Measurements from ENCODE around the gene TUSC2. TPM values are rescaled to one million over a fixed set of nuclear protein-coding genes. Genes with fewer than 3 reads are reported as not detected.
"Not testable (repeated sequence)": the region's sequence is repeated elsewhere in the genome, so short reads cannot be mapped to it uniquely, and the experiment has no call there.

The TUSC2 gene
- total RNA-seq, 1 donor from 2014 or later = 16.7 TPM

GRCh38 chr3:50319894-50320625 lies 8.0 kb downstream of the TUSC2 start:
- FAIRE-seq = no peak
- no peak for DNase-seq (ENCODE audit: low spot score in 2 of 2)

GRCh38 chr3:50319181-50319893 lies 8.7 kb downstream of the TUSC2 start:
- DNase-seq (ENCODE audit: low spot score in 2 of 2) (no peak), FAIRE-seq (no peak)

- no peak for DNase-seq (ENCODE audit: low spot score in 2 of 2)
- FAIRE-seq = no peak
Measured at GRCh38 chr3:50318615-50319014, 9.4 kb downstream of the TUSC2 start.

- DNase-seq (ENCODE audit: low spot score in 2 of 2) = no peak
- no peak for FAIRE-seq
Measured at GRCh38 chr3:50318163-50318562, 9.9 kb downstream of the TUSC2 start.

DNA sequence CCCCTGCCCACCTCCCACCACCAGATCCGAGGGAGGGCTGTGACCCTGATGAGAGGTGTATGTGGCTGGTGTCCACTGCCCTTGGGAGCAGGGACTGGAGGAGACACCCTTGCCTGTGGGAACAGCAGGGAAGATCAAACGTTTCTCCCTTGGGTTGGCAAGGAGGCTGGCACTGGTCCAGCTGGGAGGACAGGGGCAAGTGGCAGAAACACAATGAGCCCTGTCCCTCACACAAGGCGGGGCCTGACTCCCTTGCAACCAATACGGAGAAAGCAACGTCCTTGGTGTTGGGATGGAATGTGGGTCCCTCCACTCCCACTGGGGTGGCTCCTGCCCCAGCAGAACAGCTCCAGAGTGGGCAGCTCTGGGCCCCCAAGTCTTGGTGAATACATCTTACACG lies 10.7 kb downstream of the TUSC2 start:
- DNase-seq (ENCODE audit: low spot score in 2 of 2) = no peak
- FAIRE-seq = no peak

- FAIRE-seq = no peak
Measured at GRCh38 chr3:50316657-50317242, 11.3 kb downstream of the TUSC2 start.

DNA sequence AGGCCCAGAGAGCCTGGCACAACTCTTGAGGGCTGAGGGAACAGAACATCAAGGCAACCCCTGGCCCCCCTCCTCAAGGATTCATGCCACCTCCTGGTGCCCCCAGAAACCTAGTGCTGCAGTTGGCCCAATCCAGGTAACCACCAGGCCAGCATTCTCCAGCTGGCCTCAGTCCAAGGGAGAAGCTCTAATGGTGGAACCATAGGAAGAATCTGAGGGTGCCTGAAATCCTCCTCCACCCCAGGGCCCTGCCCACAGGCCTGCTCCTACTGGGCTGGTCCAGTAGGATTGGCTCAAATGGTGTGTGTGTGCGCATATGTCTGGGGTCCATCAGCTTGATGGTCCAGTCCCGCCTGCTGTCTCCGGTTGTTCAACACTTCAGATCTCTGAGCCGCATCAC lies 13.2 kb downstream of the TUSC2 start:
- DNase-seq (ENCODE audit: low spot score in 2 of 2) (no peak), FAIRE-seq (no peak)

More at GRCh38 chr3:50316657-50317242, 11.3 kb downstream of the TUSC2 start:
- no peak for DNase-seq (ENCODE audit: low spot score in 2 of 2)

DNA sequence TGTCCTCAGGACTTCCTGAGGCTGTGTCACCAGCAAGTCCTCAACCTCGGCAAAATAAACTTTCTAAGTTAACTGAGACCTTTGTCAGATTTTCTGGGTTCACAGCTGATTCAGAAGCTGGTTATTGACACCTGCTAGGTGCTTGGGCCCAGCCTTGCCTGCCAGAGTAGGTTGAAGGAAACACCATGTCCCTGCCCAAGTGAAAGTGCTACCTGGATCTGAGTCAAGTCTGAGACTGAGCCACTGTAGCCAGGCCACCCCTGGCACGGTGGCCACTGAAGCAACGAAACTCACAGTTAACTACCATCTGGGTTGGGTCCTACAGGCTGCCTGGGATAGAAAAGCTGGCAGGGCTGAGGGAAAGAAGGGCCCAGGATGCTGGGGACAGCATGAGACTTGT lies 13.7 kb downstream of the TUSC2 start:
- DNase-seq (ENCODE audit: low spot score in 2 of 2) (no peak), FAIRE-seq (no peak)

DNA sequence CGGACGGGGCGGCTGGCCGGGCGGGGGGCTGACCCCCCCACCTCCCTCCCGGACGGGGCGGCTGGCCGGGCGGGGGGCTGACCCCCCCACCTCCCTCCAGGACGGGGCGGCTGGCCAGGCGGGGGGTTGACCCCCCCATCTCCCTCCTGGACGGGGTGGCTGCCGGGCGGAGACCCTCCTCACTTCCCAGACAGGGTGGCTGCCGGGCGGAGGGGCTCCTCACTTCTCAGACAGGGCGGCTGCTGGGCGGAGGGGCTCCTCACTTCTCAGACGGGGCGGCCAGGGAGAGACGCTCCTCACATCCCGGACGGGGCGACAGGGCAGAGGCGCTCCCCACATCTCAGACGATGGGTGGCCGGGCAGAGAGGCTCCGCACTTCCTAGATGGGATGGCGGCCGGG lies 16.0 kb downstream of the TUSC2 start:
- not testable (repeated sequence) for FAIRE-seq; DNase-seq (ENCODE audit: low spot score in 2 of 2)

- no peak for FAIRE-seq
- no peak for DNase-seq (ENCODE audit: low spot score in 2 of 2)
Measured at GRCh38 chr3:50304601-50305000, 23.4 kb downstream of the TUSC2 start.

- no peak for DNase-seq (ENCODE audit: low spot score in 2 of 2)
Measured at GRCh38 chr3:50303013-50303815, 24.8 kb downstream of the TUSC2 start, which contains the start of gene HYAL1. Gene HYAL1, minus strand, starts transcription at chr3:50303574. Its CDS starts 618 bp downstream, at chr3:50302956.

GRCh38 chr3:50302095-50303012 lies 25.7 kb downstream of the TUSC2 start:
- DNase-seq (ENCODE audit: low spot score in 2 of 2) = no peak

More at GRCh38 chr3:50303013-50303815, 24.8 kb downstream of the TUSC2 start, which contains the start of gene HYAL1:
- no peak for FAIRE-seq

DNA sequence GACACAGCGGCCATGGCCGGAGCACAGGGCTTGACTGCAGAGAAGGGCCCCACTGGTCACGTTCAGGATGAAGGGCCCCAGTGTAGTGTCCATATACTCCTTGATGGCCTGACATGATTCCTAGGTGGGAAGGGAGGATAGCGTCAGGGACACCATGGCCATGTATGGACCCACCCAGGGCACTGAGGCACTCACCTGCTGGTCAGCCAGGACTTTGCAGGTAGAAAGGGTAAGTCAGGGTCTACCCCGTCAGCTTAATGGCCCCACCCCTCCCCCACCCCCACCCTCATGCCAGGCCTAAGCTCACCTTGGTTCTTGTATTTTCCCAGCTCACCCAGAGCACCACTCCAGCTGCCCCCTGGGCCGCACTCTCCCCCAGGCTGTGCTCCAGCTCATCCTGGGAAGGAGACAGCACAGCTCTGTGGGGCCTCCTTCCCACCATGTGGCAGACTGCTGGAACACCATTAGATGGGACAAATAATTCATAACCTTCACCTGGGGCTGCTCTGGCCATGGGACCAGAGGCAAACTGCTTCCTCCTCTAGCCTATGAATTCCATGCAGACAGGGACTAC lies 27.3 kb downstream of the TUSC2 start:
- FAIRE-seq = no peak
- DNase-seq (ENCODE audit: low spot score in 2 of 2) = no peak

More at GRCh38 chr3:50302095-50303012, 25.7 kb downstream of the TUSC2 start:
- no peak for FAIRE-seq

GRCh38 chr3:50299929-50300680 lies 27.9 kb downstream of the TUSC2 start:
- peak in 1 of 2 donors; percentile 73 for DNase-seq (ENCODE audit: low spot score in 2 of 2)

DNA sequence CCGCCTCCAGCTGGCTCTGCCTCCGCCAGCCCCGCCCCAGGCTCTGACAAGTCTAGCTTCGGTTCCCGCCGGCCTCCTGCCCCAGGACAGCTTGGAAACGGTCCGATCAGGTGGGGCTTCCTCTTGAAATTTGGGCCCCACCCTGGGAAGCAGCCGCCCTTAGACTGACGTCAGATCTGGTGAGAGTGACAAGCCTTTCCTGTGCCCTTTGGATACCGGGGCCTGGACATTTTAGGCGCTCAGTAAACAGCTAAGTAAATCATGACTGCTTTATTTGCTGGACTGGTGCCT lies 28.4 kb downstream of the TUSC2 start:
- DNase-seq (ENCODE audit: low spot score in 2 of 2) (no peak), FAIRE-seq (no peak)

More at GRCh38 chr3:50299929-50300680, 27.9 kb downstream of the TUSC2 start:
- no peak for FAIRE-seq

DNA sequence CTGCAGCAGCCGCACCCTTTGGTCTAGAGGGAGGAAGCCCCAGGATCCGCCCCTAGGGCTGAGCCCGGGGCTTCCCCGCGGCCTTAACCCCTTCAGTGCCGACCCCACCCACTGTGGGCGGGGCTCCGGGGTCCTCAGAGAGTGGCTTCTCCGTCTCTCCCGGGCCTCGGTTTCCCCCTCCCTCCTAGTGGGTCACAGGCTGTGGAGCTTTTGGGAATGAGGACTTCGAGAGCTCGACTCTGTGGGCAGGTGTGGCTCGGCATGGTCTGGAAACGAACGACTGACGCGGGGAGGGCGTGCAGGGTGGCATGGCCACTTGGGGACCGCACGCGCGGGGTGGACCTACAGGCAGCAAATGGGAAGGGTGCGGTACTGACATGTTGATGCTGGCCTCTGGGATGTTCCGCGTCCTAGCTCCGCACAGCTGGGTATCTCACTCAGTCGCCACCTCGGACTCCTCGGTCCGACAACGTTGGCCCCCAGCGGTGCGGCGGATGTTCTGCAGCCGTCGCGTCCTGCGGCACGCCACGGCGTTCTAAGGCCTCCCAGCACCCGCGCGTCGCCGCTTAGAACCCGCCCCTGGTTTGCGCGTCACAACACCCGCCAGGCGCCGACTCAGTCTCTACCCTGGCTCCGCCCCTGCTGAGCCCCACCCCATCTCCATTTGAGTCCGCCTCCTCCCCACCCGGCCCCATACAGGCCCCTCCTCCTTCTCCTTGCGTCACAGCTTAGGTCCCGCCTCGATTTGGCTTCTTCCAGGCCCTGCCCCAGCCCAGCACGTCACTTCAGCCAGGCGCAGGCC lies 29.0 kb downstream of the TUSC2 start, which contains the start of the genes HYAL3 and NAA80:
Gene HYAL3 (minus strand): TSS at position 570 of the 802 bp plus-strand sequence. CDS start 3,803 bp downstream, outside the sequence.
Gene NAA80 (minus strand): TSS at position 570 of the 802 bp plus-strand sequence. CDS start 1,942 bp downstream, outside the sequence.
- FAIRE-seq = peak; percentile 63

More for the DNA sequence above, 29.0 kb downstream of the TUSC2 start, which contains the start of the genes HYAL3 and NAA80:
- peak; percentile 98 to 99 for DNase-seq (ENCODE audit: low spot score in 2 of 2)

Data from frontal cortex (tissue), 4 donors.